Erythroblast (primary cell): ENCODE measurements around the gene MDGA2.

Source experiments
- GATA1 ChIP-seq: IDR thresholded peaks from 2 replicates; pipeline ENCODE4 v1.6.1; 2011; ENCODE audit warnings: low read depth, mild to moderate bottlenecking, control low read depth, low read length, moderate library complexity
- POLR2A ChIP-seq: IDR thresholded peaks from 2 replicates; pipeline ENCODE4 v1.6.1; 2011; ENCODE audit warnings: mild to moderate bottlenecking, low read length

DNA sequence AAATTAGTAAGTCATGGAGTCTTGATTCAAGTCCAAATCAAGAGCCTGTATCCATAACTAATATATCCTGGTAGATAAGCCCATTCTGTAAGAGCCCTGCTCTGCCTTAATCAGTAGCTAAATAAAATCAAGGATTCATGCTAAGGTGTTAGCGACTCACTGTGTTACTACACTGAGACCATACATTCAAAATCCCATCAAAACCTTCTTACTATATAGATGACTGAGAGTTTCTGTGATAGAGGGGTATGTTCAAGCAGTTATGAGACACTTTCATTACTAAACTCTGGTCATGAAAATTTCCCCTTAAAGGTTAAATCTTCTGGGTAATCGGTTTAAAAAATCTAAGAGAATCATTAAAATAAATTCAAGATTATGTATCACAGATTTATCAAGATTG, 78.5 kb downstream of the MDGA2 start:
- TF ChIP-seq POLR2A = no peak
- no peak for TF ChIP-seq GATA1
